Embryonic facial prominence (tissue), 1 donor: Measurements from ENCODE around the gene B9D1.

Source experiments
- DNase-seq: peaks from one replicate; pipeline ENCODE4 v3.0.0-alpha.2; 2016; ENCODE audit errors: extremely low spot score

B9D1 gene

DNA sequence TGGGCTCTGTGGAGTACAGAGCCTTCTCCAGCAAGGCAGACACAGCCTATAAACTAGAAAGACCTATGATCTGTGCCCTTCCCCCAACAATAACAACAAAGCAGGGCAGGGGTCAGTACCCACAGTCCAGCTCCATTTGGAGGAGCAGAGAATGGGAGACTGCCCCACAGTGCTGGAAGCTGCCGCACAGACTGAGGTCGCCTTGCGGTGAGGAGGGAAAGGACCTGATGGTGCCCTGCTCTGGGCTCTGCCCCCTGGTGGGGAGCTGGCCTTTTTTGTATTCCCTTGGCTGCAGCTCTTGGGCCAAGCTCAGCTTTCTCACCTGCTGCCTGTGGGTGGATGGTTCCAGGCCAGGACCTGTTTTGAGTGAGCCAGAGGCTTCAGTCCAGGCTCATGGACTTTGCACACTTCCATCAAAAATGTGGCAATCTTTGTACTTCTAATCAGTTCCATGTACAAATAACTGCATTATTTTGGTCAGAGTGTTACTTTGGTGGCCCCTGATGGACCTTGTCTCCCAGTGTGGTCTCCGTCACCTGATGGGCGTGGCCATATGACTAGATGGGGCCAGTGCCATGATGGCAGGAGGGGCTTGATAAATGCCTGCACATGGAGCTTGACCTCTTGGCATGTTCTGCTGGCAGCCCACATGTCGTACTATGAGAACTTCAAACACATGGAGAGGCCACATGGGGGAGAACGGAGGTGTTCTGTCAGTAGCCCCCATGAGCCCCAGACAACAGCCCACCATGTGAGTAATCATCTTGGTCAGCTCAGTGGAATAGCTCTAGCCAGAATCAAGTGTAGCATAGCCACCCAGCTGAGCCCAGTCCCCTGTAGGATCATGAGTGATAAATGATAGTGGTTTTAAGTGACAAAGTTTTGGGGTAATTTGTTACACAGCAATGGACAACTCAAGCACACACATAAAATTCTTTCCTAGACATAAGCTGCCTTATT lies 24.2 kb downstream of the B9D1 start:
- DNase-seq, result no peak

DNA sequence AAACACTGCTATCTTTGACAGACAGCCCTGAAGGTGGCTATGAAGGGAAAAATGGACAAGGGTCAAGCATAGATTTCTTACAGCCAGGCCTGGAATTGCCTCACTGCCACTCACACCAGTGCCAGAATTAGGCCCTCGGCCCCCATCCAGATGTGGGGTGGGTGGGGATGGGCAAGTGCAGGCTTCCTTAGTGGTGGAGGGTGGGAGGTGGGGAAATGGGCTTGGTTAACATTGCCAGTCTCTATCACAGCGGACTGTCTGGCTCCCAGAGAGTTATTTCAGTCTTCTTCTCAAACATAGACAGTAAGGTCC lies 24.9 kb downstream of the B9D1 start:
- no peak for DNase-seq

DNA sequence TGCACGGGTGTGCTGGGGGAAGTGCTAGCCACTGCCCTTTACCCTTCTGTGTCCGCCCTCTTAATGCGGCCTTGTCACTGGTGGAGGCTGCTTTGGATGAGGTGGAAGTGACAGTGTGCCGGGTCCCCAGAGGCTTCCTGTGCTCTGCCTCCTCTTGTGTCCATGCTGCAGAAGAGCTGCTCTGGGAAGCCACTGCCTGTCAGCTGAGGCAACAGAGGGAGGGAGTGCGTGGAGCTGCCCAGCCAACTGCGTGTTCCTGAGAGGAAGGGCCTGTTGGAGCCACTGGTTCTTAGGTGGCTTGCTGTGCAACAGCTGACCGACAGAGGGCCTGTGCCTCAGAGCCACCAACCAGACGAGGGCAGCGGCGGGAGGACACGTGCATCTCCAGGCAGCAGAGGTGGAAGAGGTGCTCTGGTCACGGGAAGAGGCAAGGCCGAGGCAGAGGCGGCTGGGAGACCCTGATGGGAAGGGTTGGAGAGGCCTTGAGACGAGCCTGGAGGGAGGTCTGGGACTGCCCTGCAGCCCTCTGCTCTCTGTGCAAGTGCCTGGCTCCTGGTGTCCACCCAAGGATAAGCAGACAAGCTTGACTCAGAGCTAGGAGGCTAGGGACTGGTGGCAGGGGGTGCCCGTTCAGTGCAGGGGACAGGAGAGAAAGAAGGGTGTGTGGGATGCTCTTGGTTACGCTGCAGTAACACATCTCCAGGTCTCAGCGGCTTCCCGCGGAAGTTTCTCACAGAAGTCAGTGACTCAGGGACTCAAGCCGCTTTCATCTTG lies 25.4 kb downstream of the B9D1 start:
- no peak for DNase-seq

DNA sequence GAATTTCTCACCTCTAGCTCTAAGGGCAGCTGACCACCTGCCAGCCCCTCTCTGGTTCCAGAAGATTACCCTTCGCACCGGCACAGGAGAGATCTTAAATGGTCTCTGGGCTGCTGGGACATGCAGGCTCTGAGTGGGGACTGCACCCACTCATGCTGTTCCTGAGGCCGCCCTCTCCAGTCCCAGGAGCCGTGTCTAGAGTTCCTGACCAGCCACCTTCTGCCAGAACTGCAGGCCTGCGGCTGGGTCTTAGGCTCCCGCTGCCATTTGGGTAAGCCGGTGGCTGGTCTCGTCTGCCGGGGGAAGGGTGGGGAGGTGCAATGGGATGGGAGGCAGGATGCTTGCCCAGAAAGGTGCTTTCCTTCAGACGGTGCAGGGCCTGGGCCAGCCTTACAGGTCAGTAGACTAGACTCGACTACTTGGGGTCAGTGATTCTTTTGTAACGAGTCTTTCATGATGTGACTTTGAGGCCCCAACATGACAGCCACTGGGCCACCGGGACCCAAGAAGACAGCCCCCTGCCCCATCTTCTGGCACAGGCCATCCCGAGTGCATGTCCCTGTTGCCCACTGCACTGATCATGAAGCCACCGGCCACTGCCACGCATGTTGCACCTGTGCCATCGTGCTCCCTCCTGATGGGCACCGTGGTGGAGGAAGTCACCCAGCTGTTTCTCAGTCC lies 26.4 kb downstream of the B9D1 start:
- DNase-seq, result no peak

DNA sequence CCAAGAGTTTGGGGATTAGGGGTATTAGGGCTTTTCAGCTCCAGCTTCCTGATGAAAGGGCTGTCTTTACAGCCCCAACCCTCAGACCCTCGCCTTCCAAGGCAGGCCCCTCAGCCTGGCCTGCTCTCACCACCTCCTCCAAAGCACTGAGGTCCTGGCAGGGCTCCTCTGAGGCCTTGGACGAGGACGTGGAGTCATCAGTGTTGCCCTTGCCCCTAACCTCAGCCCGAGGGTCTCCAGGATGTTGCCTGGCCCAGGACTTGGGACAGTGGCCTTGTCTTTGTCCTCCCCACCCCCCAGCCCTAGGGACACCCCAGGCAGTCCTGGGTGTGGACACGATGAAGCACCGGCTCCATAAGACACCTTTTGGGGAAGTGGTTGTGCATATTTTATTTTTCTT lies 28.2 kb downstream of the B9D1 start:
- no peak for DNase-seq

DNA sequence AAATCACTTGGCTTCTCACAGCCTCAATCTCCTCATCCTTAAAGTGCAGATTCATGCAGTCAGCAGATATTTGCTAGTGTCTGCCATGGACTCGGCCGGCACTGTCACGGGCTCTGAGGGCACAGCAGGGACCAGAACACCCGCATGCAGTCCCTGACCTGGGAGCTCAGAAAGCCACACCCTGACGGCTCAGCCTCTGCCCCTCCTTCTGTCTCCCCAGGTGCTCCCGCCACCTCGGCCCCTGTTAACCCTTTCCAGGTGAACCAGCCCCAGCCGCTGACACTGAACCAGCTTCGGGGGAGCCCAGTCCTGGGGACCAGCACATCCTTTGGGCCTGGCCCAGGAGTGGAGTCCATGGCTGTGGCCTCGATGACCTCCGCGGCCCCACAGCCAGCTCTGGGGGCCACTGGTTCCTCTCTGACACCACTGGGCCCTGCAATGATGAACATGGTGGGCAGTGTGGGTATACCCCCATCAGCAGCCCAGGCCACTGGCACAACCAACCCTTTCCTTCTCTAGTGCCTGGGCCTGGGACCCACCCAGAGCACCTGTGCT lies 28.7 kb downstream of the B9D1 start:
- no peak for DNase-seq

DNA sequence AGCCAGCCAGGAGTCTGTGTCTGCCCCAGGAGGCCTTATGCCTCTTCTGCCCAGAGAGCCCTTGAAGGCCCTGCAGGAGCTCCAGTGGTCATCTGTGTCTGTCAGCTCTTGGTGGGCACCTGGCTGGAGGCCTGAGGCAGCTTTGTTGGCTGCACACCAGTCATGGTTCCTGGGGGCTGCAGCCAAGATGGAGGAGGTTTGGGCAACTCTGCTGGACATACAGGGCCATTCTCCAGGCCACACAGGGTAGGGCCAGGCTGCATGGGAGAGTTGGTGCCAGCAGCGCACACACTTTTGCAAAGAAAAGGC lies 29.4 kb downstream of the B9D1 start:
- no peak for DNase-seq

DNA sequence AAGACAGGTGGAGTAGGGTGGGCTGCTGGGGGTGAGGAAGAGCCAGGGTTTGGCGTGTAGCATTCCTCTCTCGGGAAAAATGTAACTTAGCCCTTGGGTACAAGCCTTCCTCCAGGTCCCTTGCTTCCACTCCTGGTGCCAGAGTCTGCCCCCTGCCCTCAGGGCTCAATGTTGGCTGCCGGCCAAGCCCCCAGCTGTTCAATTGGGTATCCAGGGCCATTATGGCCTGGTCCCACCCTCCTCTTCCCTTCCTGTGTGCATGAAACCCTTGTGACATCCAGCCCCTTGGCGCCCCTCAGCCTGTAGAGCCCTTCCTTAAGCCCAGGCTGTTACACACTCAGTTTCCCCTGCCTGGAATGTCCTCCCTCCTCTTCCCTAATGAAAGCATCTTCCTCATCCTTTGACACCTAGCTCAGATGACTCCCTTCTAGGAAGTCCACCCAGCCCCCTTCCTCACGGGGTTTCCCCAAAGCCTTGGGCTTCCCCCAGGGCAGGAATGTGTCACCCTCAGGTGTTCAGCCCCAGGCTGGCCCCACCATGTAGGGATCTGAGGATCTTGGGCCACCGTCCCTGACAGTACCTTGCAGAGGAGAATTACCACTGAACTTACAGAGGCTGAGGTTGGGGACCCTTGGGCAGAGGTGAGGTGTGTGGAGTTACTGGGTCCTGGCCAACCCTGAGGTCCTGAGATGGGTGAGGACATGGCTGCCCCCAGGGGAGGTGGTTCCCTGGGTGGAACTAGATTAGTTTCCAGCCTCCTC lies 30.0 kb downstream of the B9D1 start:
- DNase-seq, result no peak

DNA sequence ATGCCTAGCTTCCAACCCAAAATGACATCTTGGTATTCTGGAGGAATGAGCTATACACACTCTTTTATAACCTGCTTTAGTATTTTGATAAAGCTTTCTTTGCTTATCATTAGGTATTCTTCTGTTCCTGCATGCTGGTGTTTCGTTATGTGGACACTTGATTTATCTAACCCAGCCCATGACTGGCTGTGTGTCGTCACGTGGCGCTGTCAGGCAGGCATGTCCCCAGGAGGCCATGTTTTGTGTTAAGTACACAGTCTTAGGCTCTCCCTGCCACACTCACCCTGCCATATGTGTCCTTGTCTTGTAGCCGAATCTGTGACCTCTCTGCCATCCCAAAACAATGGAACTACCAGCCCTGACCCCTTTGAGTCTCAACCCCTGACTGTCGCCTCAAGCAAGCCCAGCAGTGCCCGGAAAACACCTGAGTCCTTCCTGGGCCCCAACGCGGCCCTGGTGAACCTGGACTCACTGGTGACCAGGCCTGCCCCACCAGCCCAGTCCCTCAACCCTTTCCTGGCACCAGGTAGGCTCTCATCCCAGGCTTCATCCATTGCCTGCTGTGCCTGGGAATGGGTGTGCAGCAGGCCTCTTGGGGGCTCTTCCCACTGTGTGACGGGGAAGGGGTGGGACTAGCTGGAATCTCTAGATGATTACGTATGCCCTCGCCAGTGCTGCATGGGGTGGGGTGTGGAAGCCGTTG lies 30.8 kb downstream of the B9D1 start:
- no peak for DNase-seq

DNA sequence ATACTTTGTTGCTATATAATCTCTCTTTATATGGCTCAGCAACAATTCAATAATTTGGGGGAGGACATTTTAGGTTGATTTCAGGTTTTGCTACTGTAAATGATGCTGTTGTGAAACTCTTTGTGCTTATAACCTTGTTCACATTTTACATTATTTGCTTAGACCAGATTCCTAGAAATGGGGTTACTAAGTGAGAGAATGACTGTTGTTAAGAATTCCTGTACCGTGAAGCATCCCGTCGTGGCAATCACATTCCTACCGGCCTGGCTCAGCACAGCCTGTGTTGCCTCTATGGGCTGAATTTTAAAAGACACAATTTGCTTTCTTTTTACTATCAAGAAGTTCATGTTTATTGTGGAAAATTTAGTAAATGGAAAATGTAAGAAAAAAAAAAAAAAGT lies 31.4 kb downstream of the B9D1 start:
- no peak for DNase-seq

DNA sequence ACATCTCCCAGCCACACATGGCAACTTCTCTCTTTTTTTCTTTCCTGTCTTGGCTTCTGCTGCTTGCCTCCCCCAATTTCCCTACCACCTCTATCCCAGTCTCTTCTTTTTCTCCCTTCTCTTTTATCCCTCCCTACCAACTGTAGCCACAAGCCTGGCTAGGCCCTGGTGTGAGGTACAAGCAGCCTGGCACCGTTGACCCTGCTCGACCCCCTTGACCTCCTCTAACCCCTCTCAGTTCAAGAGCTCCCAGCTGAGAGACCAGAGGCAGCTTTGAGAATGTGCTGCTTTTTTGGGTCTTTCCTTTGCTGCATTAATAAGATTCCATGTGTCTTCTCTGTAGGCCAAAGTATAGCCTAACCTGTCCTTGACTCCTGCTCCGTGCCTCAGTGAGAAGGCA lies 32.3 kb downstream of the B9D1 start:
- DNase-seq, result no peak

DNA sequence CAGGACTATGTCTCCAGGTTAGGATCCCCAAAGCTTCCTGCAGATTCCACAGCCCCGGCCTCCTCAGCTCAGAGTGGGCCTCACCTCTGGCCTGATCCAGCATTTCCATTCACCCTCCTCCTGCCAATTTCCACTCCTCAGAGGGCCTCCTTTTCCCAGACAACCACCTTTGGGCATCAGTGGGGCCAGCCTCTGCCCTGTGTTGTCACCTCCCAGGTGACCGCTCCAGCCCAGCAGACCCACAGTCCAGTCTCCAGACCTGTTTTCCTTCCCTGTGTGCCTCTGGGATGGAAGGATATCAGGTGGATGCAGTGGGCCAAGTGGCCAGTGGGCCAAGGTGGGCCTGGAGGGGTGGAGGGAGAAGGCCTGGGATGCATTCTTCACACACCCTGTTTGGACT lies 32.7 kb downstream of the B9D1 start:
- no peak for DNase-seq

DNA sequence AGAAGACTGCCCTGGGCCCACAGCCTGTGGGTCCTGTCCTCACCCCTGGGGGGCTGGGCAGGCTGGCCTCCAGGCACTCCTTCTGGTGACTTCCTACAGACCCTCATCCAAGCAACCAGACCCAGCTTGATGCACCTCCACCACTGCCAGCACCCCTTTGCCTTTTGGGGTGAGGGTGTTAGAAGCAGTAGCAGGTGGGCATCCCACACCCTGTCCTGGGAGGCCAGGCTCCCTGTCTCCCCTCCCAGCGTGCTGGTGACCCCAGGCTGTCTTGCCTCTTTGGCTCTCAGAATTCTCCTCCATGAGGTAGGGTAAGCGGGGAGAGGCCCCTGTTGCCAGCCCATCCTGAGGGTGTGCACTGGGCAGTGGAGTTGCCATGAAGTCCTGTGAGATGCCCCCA lies 33.4 kb downstream of the B9D1 start:
- no peak for DNase-seq

DNA sequence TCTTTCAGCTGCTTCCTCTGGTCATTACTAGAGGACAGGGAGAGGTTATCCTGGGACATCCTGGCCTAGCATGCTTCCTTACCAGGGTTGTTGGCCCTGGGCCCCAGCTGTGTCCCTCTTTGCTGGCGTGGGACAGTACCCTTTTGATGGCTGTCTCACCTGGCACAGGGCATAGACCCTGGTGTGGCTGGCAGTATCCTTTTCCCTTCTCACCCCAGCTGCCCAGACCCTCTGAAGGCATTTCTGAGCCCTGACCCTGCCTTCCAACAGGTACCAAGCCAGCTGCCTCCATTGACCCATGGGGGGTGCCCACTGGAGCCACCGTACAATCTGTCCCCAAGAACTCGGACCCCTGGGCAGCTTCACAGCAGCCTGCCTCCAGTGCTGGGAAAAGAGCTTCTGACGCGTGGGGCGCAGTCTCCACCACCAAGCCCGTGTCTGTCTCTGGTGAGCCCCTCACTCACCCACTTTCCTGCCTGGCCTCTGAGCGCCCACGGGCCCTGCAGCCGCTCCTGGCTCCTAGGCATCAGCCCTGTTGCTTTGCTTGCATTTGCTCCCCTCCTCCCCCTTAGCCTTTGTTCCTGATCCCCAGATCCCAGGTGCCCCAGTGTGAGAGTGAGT lies 34.0 kb downstream of the B9D1 start:
- DNase-seq, result no peak

DNA sequence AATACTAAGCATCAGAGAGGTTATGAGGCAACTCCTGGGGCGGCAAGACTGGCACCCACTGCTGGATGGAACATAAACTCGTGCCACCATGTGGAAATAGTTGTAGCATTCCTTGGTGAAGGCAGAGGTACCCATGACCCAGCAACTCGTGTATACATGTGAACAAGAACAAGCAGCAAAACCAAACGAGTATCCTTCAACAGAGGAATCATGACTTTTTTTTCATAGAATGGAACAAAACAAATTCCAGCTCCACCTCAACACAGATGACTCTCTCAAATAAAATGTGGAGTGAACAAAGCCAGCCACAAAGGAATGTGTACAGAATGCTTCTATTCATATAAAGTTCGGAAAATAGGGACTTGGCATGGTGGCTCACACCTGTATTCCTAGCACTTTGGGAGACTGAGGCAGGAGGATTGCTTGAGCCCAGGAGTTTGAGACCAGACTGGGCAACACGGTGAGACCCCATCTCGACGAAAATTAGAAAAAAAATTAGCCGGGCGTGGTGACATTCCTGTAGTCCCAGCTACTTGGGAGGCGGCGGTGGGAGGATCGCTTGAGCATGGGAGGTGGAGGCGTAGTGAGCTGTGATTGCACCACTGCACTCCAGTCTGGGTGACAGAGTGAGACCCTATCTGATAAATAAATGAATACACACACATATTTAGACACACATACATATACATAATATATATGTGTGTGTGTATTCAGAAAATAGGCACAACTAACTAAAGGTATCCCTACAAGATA lies 35.3 kb downstream of the B9D1 start:
- DNase-seq, result no peak

DNA sequence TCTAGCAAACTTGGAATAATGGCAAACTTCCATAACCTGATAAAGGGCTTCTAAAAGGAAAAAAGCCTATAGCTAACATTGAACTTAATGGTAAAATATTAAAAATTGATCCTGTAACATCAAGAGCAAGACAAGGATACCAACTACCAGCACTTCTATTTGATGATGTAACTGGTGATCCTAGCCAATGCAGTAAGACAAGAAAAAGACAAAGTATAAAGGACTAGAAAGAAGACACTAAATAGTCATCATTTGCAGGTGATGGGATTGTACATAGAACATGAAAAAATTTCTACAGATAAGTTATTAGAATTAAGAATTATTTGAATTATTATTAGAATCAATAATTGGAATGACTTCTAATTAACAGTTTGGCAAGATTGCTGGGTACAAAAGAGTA lies 37.0 kb downstream of the B9D1 start:
- no peak for DNase-seq

DNA sequence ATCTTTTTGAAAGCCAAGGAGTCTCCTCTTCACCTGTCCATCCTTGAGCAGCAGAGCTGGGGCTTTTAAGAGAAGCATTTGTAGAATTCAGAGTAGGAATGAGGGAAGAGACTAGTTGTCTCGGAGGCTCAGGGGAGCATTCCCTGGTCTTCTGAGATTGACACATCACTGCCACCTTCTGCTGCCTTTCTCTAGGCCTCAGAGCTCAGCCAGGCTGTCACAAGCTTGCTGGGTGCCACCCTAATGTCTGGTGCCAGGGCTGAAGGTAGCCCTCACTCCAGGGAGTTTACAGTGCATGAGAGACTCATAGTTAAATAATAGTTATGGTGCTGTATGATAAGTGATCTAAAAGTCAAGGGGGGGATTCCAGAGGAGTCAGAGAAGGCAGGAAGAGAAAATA lies 39.7 kb downstream of the B9D1 start:
- DNase-seq, result no peak

DNA sequence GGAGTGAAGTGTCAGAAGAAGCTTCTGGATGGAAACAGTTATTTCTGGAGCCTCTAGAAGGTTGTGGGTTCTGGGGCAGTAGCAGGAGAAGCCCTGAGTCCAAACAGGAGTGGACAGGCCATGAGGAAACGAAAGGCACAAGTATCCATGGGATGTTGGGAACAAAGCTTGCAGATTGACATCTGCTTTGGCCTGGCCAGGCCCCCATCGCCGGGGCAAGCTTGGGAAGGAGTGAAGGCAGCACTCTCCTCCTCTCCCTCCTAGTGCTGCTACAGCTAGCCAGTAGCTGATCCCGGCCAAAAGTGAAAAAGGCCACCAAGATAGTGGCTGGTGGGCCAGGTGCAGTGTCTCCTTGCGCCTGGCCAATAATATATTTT lies 40.4 kb downstream of the B9D1 start:
- no peak for DNase-seq

DNA sequence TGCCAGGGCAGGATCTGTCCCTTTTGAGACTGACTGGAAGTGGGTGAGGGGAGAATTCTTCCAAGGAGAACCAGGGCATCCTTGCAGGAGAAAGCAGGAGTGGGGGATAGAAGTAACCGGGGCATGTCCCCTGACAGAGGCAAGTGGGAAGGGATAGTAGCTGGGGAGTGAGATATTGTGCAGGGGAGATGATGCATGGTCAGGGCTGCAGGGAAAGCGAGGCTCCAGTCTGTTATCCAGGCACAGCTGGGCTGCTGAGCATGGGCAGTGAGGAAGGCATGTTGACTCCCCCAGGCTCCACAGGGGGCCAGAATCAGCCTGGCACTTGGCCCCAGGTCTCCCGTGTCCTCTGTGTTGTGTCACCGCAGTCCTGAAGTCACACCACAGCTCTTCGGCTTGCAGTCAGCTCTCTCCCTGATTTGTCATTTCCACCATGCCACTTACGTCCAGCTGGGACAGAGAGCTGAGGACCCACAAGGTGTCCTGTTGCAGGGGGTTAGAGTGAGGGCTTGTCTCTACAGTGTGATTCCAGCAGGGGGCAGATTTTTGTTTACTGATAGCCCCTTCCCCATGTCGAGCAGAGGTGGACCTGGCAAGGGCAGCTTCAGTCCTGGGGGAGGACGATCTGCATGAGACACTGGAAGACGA lies 40.9 kb downstream of the B9D1 start:
- no peak for DNase-seq

DNA sequence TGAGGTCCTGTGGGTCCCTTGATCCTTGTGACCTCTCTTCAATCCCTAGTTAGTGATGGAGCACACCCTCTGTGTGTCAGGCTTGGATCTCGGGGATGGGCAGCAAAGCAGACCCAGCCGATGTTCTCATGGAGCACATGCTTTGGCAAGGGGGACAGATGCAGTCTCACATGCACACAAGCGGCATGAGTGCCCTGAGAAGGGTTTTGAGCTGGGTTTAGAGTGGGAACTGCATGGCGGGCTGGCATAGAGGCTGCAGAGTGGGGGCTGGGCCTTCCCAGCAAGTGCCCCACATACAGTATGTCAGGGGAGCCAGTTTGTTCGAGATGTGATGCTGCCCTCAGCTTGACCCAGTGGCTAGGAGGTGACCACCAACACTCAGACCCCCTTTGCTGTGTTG lies 41.6 kb downstream of the B9D1 start:
- no peak for DNase-seq
